ENCODE results near the gene SH3GLB1. TPM values are rescaled to one million over a fixed set of nuclear protein-coding genes. Genes with fewer than 3 reads are reported as not detected.
"Not testable (repeated sequence)": the region's sequence is repeated elsewhere in the genome, so short reads cannot be mapped to it uniquely, and the experiment has no call there.

SH3GLB1 gene
- total RNA-seq, 1 experiment from 2014 or later, result 48.7 TPM

DNA sequence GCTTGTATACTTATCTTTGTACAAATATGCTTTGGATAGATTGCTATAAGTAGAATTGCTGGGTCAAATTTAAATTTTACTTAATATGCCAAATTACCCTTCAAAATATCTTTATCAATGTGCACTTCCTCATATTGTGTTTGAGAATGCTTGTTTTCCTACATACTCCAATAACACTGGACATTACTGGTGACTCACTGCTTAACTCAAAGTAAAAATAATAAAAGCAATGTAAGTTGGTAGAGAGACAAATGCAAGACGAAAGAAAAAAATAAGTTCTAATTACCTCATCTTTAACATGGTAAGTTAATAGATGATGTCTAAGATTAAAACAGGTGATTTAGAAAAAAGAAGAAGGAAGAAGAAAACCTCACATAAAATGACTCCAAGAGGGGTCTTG, 7.9 kb upstream of the SH3GLB1 start:
- no TSS peak for BruUV-seq (replicated peaks)
- H3K27me3 Mint-ChIP-seq (ENCODE audit: insufficient read depth, unreplicated experiment), result no peaks in the 10 kb centered on the region
- DNase-seq, result no peak
- H3K27ac Mint-ChIP-seq (ENCODE audit: unreplicated experiment), result no peak overlapping the region
- Histone ChIP-seq H3K4me1 (peaks cover 15% of the 10 kb centered on the region), H3K36me3 (ENCODE audit: control insufficient read depth, insufficient read depth, low read length) (no peaks in the 10 kb centered on the region), H3K9me3 (no peaks in the 10 kb centered on the region), H3K27me3 (replicated peaks; ENCODE audit: control insufficient read depth, insufficient read depth, low read length) (no peaks in the 10 kb centered on the region), H3K4me3 (ENCODE audit: low read depth, low read length) (no peak overlapping the region)
- TF ChIP-seq, protein P1, sequence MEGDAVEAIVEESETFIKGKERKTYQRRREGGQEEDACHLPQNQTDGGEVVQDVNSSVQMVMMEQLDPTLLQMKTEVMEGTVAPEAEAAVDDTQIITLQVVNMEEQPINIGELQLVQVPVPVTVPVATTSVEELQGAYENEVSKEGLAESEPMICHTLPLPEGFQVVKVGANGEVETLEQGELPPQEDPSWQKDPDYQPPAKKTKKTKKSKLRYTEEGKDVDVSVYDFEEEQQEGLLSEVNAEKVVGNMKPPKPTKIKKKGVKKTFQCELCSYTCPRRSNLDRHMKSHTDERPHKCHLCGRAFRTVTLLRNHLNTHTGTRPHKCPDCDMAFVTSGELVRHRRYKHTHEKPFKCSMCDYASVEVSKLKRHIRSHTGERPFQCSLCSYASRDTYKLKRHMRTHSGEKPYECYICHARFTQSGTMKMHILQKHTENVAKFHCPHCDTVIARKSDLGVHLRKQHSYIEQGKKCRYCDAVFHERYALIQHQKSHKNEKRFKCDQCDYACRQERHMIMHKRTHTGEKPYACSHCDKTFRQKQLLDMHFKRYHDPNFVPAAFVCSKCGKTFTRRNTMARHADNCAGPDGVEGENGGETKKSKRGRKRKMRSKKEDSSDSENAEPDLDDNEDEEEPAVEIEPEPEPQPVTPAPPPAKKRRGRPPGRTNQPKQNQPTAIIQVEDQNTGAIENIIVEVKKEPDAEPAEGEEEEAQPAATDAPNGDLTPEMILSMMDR (IDR thresholded peaks at IDR 0.05; ENCODE audit: insufficient read depth in 1 of 2, low read depth in 1 of 2, low read length in 1 of 2, severe bottlenecking in 1 of 2, unreplicated experiment in 1 of 2), result no peak
- no peaks in the 10 kb centered on the region for H3K36me3 Mint-ChIP-seq (ENCODE audit: insufficient read depth, unreplicated experiment)
- peaks cover 15% of the 10 kb centered on the region for H3K4me1 Mint-ChIP-seq (ENCODE audit: low read depth, unreplicated experiment)
- ChIA-PET POLR2A (no interaction called here), CTCF (no interaction called here)
- no peak overlapping the region for H3K4me3 Mint-ChIP-seq (ENCODE audit: unreplicated experiment)
- intact Hi-C loops (cut with micrococcal nuclease; ENCODE audit: unreplicated experiment), result no loop called here
- H3K9me3 Mint-ChIP-seq (ENCODE audit: unreplicated experiment), result no peaks in the 10 kb centered on the region

DNA sequence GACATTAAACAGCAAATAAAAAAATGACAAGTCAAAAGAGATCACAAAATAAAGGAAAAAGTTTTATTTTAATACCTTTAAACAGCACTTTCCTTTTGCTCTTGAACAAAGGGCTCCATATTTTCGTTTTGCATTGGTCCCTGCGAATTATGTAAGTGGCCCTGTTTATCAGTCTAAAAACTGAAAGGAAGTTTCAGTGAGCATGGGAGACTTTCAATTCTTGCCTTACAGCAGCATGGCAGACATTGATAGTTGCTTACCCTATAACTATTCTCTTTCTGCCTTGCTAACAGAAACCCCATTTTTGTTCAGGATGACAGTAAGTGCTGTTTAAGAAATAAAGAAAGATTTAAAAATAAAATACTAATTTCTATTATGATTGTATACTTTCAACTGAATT, 5.2 kb upstream of the SH3GLB1 start:
- Histone ChIP-seq H3K4me3 (ENCODE audit: low read depth, low read length) (no peak overlapping the region), H3K9me3 (no peaks in the 10 kb centered on the region), H3K4me1 (peaks cover 15% of the 10 kb centered on the region), H3K36me3 (ENCODE audit: control insufficient read depth, insufficient read depth, low read length) (no peaks in the 10 kb centered on the region), H3K27me3 (replicated peaks; ENCODE audit: control insufficient read depth, insufficient read depth, low read length) (no peaks in the 10 kb centered on the region)
- ChIA-PET POLR2A (no interaction called here), CTCF (no interaction called here)
- TF ChIP-seq, protein P1 (IDR thresholded peaks at IDR 0.05; ENCODE audit: insufficient read depth in 1 of 2, low read depth in 1 of 2, low read length in 1 of 2, severe bottlenecking in 1 of 2, unreplicated experiment in 1 of 2), result no peak
- no peaks in the 10 kb centered on the region for H3K27me3 Mint-ChIP-seq (ENCODE audit: insufficient read depth, unreplicated experiment)
- H3K4me3 Mint-ChIP-seq (ENCODE audit: unreplicated experiment), result no peak overlapping the region
- no peak overlapping the region for H3K27ac Mint-ChIP-seq (ENCODE audit: unreplicated experiment)
- DNase-seq, result no peak
- H3K36me3 Mint-ChIP-seq (ENCODE audit: insufficient read depth, unreplicated experiment), result no peaks in the 10 kb centered on the region
- H3K4me1 Mint-ChIP-seq (ENCODE audit: low read depth, unreplicated experiment), result peaks cover 9% of the 10 kb centered on the region
- H3K9me3 Mint-ChIP-seq (ENCODE audit: unreplicated experiment), result no peaks in the 10 kb centered on the region
- BruUV-seq (replicated peaks), result no TSS peak
- intact Hi-C loops (cut with micrococcal nuclease; ENCODE audit: unreplicated experiment), result no loop called here

DNA sequence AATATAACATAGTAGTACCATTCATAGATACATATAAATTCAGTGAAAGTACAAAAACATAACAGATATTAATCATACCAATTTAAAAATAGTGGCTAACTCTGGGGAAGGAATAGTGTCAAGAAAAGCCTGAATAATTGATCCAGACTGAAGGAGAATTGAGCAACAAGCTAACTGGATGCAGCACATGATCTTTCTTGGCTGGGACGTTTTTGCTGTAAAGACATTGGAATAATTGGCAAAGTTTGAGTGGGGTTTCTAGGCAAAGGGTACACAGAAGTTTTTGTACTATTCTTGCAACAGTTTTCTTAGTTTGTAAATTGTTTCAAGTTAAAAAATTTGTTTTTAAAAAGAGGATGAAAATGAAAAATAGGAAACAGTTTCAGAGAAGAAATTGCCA, 2.6 kb upstream of the SH3GLB1 start:
- Histone ChIP-seq H3K4me1 (peaks cover 4% of the 10 kb centered on the region; the same call in 1 of the 2 replicates), H3K27me3 (replicated peaks; ENCODE audit: control insufficient read depth, insufficient read depth, low read length) (no peaks in the 10 kb centered on the region), H3K4me3 (ENCODE audit: low read depth, low read length) (no peak overlapping the region), H3K36me3 (ENCODE audit: control insufficient read depth, insufficient read depth, low read length) (no peaks in the 10 kb centered on the region), H3K9me3 (no peaks in the 10 kb centered on the region)
- Mint-ChIP-seq H3K27ac (ENCODE audit: unreplicated experiment) (no peak overlapping the region), H3K4me1 (ENCODE audit: low read depth, unreplicated experiment) (no peaks in the 10 kb centered on the region), H3K36me3 (ENCODE audit: insufficient read depth, unreplicated experiment) (no peaks in the 10 kb centered on the region), H3K9me3 (ENCODE audit: unreplicated experiment) (no peaks in the 10 kb centered on the region), H3K4me3 (ENCODE audit: unreplicated experiment) (no peak overlapping the region), H3K27me3 (ENCODE audit: insufficient read depth, unreplicated experiment) (no peaks in the 10 kb centered on the region)
- TF ChIP-seq, protein P1 (IDR thresholded peaks at IDR 0.05; ENCODE audit: insufficient read depth in 1 of 2, low read depth in 1 of 2, low read length in 1 of 2, severe bottlenecking in 1 of 2, unreplicated experiment in 1 of 2), result no peak
- no peak for DNase-seq
- POLR2A ChIA-PET, result no interaction called here
- no TSS peak for BruUV-seq (replicated peaks)
- intact Hi-C loops (cut with micrococcal nuclease; ENCODE audit: unreplicated experiment), result loop anchor here (10.0 kb wide), 3 partner anchors 213 to 383 kb away; partner anchors contain the start of genes HS2ST1 and SELENOF
- CTCF ChIA-PET, result no interaction called here

DNA sequence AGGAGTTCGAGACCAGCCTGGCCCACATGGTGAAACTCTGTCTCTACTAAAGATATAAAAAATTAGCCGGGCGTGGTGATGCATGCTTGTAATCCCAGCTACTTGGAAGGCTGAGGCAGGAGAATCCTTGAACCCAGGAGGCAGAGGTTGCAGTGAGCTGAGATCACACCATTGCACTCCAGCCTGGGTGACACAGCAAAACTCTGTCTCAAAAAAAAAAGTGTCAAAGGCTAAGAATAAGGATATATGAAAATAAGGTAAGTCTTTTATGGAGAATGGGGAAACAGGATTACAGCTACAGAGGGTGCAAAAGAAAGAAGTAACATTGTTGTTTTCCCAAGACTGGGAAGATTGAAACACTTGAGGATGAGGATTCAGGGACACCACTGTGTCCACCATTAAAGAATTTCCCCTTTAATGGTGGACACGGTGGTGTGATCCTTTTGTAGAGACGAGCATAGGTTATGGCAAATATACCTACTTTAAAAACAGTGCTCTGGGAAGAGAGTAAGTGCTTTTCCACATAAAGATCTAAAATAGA, 1.4 kb upstream of the SH3GLB1 start:
- Mint-ChIP-seq H3K36me3 (ENCODE audit: insufficient read depth, unreplicated experiment) (peaks cover 10% of the 10 kb centered on the region), H3K4me3 (ENCODE audit: unreplicated experiment) (peak overlapping the region; percentile 98)
- CTCF ChIA-PET; H3K4me3 ChIP-seq (ENCODE audit: low read depth, low read length); H3K9me3 ChIP-seq; H3K27ac Mint-ChIP-seq (ENCODE audit: unreplicated experiment); H3K4me1 ChIP-seq; H3K9me3 Mint-ChIP-seq (ENCODE audit: unreplicated experiment); H3K36me3 ChIP-seq (ENCODE audit: control insufficient read depth, insufficient read depth, low read length); DNase-seq; H3K27me3 ChIP-seq (replicated peaks; ENCODE audit: control insufficient read depth, insufficient read depth, low read length); H3K27me3 Mint-ChIP-seq (ENCODE audit: insufficient read depth, unreplicated experiment); POLR2A ChIA-PET; BruUV-seq (replicated peaks); H3K4me1 Mint-ChIP-seq (ENCODE audit: low read depth, unreplicated experiment): not testable (repeated sequence)
- intact Hi-C loops (cut with micrococcal nuclease; ENCODE audit: unreplicated experiment), result loop anchor here (10.0 kb wide), 3 partner anchors 212 to 382 kb away; partner anchors contain the start of genes HS2ST1 and SELENOF

All from Caco-2 (cell line).